GM19025 (cell line): Measurements from ENCODE around the gene ITPRIP.
A peak's percentile ranks its signal among the peaks of the same experiment; 100 is the strongest.

ENCODE experiments used
- ATAC-seq: cut with Tn5 transposase; IDR thresholded peaks from one replicate; pipeline ENCODE4 v1.9.1; 2021; ENCODE audit warnings: mild to moderate bottlenecking, low read depth, moderate library complexity; ENCODE audit not compliant: unreplicated experiment

The ITPRIP gene, protein sequence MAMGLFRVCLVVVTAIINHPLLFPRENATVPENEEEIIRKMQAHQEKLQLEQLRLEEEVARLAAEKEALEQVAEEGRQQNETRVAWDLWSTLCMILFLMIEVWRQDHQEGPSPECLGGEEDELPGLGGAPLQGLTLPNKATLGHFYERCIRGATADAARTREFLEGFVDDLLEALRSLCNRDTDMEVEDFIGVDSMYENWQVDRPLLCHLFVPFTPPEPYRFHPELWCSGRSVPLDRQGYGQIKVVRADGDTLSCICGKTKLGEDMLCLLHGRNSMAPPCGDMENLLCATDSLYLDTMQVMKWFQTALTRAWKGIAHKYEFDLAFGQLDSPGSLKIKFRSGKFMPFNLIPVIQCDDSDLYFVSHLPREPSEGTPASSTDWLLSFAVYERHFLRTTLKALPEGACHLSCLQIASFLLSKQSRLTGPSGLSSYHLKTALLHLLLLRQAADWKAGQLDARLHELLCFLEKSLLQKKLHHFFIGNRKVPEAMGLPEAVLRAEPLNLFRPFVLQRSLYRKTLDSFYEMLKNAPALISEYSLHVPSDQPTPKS

DNA sequence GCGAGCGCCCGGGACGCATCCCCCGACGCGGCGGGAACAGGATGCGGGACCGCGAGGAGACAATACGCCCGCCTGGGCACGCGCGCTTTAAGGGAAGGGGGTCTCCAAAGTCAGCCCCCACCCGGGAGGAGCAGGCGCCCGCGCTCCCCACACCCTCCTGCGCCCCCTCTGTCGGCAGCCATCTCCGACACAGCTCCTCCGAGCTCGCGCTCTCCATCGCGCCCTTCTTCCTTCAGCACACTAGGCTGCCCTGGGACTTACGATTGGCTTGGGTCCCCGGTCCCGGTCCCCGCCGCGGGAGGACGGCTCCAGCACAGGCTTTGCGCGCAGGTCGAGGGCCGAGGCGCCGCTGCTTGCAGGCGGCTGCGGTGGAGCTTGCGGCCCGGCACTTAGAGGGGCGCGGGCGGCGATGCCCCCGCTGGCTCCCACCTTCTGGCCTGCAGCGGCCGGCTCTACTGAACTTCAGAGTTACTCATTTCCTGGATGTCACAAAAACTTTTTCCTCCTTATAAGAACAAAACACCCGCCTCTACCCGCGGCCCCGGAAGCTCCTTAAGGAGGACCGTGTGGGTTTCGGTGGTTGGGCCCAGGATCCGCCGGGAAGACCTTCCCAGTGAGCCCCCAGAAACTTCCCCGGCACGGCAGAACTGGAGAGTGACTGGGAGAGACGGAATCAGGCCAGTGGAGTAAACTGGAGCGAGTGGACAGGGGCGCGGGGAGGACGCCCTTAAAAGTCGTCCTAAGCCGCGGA, at the start of gene ITPRIP:
TSS of gene ITPRIP (minus strand) at position 481 of the 751 bp plus-strand sequence. CDS start 22,414 bp downstream, outside the sequence.
- ATAC-seq = peak; percentile 70

DNA sequence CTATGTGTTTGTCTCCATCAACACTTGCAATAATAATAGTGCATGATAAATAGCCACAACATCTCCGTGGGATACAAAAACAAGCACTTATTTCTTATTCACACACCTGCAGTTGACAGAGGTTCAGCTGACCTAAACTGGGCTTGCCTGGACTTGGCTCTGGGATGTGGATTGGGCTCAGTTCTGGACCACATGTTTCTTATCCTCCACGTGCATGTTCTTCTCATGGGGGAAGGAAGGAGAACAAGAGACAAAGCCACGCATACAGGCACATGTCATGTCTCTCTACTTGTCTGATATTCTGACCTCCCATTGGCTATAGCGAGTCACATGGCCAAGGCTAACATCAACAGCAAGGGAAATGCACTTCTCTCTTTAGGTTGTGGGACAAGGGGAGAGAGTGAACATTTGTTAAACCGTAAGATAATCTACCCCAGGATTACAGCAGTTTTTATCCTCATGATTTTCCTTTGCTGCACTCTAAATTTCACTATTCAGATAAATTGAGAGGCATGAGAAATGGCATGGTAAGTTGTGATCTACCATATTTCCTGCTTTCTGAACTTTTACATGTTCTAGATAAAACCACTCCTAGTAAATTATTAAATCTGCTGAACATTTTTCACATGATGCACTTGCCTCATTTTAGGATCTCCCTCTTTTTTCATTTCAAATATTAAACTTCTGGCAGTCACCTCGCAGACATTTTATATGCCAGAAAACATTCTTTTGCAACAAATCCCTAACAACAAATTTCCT, 49.0 kb upstream of the ITPRIP start:
- ATAC-seq = no peak

DNA sequence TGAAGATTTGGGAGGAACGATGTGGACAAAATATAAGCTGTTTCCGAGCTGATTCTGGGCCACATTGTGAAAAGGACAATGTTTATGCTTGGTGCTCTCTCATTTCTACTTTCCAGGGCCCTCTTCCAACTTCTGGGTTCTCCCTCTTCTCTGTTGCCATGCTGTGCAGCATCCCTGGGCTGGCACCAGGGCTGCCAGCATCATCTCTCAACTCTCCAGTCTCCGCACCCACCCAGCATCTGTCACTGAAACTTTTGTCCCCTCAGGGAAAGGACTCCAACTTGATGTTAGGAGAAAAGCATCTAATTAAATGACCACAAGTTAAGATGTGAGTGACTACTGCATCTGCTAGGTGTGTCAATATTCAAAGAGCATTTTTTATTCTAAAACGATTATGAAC, 42.1 kb upstream of the ITPRIP start:
- no peak for ATAC-seq

DNA sequence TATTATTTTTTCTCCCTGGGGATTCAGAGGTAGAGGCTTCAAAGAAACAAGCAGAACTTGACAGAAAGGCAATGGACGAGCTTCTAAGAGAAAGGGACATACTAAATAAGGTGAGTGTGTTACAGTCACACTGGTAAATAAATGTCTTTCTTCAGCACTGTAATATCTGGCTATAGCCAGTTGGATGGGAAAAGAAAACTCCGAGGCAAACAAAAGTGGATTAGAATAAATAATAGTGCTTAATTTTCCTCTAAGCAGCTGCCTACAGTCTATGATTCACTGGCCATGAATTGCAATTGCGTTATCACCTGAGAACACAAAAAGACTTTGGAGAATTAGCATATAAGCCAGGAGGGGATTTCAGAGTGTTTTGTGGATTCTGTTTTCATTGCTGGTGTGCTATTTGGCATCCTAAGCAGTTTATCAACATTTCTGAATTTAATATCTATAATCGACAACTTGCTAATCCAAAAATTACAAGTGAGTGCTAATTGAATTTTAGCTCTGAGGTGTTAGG, 38.6 kb upstream of the ITPRIP start:
- ATAC-seq = no peak

DNA sequence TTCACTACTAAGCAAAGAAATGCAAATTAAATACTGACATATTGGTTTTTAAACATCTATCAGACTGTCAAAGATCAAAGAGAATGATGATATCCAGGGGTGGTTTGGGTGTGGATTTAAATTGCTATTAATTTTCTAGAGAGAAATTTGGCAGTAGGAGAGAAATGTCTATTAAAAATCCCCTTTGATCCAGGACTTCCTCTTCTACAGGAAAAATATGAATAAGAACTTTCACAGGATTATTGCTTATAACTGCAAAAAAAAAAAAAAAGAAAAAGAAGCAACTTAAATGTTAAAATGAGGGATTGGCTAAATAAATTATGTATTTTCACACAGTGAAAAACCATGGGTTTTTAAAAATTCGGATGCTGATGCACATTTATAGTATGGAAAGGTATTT, 36.3 kb upstream of the ITPRIP start:
- ATAC-seq = no peak

DNA sequence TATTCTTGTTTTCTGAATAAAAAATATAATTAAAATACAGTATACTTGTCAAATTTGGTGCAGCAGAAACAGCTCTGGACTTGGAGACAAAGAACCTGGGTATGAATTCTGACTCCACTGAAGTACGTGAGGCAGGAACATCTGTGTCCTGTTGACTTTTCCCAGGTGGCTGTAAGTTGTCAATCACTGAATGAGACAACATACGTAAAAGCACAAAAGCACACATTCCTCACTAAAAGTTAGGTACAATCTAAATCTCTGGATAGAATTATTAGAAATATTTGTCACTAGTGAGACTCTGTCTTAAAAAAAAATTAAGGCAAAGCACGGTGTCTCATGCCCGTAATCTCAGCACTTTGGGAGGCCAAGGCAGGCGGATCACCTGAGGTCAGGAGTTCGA, 33.5 kb upstream of the ITPRIP start:
- no peak for ATAC-seq

DNA sequence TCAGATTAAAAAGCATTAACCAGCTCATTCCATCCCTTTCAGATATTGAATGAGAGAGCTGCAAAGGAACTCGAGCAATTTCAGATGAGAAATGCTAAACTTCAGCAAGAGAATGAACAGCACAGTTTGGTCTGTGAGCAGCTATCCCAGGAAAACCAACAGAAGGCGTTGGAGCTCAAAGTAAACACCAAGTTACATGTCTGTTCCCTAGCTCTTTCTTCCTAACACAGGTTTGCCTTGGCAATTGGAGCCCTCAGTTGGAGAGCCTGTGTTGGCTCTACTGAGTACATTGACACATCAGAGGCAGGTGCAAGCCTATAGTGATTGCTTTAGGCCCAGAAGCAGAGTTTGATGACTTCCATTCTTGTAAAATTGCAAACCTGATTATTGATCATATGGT, 30.1 kb upstream of the ITPRIP start:
- ATAC-seq = no peak

DNA sequence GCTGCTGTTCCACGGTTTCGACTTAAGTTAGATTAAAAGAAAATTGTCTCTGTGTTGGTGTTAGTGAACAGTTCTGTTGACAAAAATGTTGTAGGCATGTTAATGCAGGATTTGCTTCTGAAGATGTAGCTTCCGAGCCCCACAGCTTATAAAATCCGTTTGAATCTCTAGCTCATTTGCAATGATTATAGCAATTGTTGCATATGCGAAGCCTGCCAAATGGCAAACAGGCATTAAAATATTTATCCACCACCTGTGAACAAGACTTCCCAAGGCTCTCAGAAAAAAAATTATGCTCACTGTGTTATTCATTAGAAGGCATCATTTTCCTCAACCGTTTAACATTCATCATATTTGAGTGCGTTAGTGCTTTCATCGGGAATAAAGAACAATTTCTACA, 29.6 kb upstream of the ITPRIP start:
- no peak for ATAC-seq

DNA sequence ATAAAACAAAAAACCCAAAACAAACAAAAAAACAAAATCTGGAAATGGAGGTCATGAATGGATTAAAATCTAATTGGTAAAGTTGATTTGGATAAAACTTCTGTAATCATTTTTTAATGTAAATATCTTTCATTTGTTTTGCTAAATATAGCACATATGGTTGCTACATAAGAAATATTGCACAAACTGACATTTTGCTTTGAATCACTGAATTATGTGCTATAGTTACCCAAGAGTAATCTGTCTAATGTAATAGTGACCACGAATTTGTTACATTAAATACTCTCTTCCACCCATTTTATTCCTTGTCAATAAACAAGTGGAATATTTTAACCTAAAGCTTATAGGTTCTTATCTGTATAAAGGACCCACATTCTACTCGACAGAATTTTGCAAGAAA, 21.5 kb upstream of the ITPRIP start:
- ATAC-seq = no peak

DNA sequence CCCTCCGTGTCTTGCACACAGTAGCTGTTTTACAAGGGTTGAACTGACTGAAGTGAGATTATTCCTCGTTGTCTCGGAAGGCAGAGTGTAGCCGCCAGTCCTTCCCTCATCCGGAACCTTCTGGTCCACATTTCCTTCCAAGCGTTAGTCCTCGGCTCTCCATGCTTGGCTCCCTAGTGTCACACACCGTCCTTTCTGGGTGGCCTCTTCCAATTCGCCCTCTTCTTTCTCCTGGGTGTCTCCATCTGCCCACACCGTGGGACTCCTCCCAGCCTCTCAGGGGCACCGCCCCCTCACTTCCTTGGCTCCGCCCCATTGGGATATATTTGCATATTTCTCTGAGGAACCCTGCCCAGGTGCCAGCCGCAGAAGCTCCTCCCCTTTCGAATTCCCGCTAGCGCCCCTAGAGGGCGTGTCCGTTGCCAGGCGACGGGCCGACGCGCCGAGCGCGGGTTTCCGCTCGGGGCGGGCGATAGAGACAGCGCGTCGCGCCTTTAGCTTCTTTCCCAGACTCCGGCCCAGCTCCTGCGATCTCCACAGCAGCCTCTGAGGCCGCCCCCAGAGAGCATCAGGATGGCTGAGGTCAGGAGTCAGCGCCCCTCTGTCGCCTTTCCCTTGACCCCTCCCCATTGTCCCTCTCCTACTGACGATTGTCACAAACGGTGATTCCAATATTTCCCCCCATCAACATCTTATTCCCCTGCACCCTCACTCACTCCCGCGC, 15.2 kb upstream of the ITPRIP start, which contains the start of gene CFAP58:
TSS of gene CFAP58 (plus strand) at position 509 of the 724 bp plus-strand sequence. CDS start at position 574, 65 bp downstream.
- ATAC-seq = peak; percentile 67

DNA sequence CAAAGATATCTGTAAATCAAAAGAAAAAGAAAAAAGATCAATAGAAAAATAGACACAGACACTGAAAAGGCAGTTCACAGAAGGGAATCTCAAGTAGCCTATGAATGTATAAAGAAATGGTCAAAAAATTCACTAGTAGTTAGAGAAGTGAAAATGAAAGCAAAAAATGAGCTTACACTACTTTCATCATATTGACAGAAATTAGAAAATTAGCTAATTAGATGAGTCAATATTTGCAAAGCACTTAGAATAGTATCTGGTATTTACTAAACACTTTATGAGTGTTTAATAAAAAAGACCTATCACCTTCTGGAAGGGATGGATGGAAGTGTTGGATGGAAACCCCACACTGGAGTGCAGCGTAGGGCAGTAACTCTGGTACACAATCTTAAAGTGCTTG, 13.7 kb upstream of the ITPRIP start:
- no peak for ATAC-seq

DNA sequence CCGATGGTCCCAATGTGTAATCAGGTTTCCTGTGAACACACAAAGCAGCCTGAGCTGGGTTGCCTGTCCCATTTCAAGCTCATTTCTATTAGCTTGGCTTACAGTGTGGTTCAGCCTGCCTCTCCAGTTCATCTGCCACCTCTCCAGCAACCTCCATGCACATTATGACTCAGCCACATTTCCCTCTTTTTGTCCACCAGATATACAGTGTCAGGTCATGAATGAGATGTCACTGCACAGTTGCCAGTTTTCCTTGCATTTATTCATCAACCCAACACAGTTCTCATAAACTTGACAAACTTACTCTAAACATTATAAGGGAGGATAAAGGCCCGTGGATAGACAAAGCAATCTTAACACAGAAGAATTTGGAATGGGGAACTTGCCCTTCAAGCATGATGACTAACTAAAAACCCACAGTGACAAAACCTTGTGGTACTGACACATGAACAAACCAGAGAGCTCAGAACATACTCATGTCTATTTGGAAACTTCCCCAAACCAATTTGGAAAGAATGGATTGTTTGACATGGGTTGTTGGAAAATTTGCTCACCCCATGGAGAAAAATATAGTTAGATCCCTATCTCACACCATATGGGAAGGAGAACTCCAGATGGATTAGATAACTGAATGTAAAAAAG, 12.9 kb upstream of the ITPRIP start:
- ATAC-seq = no peak

DNA sequence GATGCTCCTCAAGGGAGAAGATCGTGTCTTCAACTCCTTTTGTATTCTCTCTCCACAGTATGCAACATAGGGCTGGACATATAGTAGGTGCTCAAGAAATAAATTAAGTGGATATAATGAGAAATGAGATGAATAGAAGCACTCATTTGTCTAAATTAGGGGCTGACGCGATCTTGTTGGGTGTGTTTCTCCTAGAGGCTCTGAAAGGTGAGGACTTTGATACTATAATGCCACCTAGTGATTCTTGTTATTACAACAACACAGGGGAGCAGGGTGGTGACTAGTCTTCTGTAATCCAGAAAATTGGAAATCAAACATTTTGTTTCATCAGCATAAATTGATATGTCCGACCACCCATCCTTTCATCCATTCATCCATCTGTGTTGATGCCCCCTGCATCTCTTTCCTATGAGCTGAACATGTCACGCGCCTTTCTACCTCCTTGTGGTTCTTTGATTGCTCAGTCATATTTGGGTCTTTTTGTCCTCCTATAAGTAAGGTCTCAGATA, 11.9 kb upstream of the ITPRIP start:
- ATAC-seq = peak; percentile 37

DNA sequence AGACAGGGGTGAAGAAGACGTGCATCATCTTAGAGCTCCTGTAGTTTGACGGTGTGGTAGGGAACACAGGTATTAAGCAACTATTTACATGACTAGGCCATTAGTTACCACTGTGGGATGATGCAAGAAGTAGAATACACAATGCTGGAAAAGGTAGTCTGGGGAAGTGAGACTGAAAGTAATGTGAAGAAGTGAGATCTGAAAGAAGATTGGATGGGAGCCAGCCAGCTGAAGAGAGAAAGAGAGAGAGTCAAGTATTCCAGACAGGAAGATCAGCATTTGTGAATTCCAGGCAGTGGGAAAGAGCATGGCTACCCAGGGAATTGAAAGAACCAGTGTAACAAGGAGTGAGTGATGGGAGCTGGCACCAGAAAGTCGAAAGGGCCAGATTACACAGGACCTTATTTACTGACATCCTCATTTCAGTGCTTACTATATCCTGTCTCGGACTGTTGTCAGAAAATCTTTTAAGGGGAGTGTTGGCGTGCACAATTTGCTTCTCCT, 11.4 kb upstream of the ITPRIP start:
- no peak for ATAC-seq

DNA sequence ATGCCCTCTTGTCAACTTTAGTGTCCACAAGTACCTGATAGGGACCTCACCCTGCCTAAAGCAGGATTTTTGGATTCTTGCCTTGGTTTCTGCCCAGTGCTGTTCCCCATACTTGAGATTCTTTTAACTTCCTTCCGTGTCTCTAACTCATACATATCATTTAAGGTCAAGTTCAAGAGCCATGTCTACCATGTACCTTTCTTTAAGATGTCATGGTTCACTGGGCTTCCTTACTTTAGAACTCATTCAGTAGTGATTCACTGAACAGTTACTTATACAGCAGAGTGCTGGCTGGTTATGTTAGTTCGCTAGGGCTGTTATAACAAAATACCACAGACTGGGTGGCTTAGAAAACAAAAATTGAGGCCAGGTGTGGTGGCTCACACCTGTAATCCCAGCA, 10.3 kb upstream of the ITPRIP start:
- ATAC-seq = no peak

DNA sequence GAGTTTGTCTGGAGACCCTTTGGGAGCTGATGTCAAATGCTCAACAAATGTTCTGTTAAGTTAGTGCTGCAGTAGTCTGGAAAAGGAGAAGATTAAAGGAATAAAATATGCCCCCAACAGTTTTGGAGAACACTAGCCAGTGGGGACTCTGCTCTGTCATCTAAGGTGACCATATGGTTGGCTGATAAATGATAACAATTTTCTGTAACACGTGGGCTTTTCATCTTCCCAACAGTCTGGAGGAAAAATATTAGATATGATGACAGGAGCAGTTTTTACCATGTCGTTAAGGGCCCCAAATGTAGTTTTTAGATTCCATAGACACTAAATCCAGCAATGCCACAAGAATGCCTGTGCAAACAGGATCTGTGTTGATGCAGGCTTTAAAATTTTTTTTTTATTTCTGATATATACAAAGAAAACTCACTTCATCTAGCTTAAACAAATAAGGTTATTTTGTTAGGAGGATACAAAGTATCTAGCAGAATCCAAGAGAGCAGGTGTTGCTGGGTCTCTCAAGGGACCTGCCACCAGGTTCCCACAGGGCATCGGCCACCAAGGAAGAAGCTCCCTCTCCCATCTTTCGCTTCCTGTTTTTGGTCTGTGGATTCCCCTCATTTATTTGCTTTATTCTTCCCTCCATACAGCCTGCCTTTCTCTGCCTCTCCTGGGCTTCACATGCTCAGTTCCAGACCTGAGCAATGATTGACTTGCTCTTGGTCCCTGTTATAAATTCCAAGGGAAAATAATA, 9.2 kb upstream of the ITPRIP start:
- no peak for ATAC-seq

DNA sequence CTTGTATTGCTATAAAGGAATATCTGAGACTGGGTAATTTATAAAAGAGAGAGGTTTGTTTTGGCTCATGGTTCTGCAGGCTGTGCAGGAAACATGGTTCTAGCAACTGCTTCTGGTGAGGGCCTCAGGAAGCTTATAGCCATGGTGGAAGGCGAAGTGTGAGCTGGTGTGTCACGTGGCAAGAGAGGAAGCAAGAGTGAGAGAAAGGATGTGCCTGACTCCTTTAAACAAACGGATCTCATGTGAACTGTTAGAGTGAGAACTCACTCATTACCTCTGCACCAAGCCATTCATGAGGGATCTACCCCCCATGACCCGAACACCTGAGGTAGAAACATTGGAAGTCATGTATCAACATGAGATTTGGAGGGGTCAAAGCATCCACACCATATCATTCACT, 7.7 kb upstream of the ITPRIP start:
- no peak for ATAC-seq

DNA sequence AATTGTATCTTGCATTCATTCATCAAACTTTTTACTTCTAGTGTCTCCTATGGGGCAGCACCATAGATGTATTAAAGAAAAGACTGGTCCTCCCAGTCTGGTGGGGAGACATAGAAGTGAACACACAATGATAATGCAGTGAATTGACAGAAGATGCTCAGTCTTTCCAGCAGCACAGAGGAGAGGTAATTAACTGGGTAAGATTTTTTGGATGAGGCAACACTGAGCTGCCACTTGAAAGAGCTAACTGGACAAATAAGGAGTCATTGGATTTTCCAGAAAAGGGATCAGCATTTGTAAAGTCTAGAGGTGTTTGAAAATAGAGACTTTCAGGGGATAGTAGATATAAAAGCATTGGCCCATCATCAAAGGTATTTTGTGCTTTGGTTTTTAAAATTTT, 7.2 kb upstream of the ITPRIP start:
- no peak for ATAC-seq
